ENCODE data around the gene CHD9.
A peak's percentile ranks its signal among the peaks of the same experiment; 100 is the strongest.

GRCh38 chr16:53080345-53081031 is 25.7 kb downstream of the CHD9 start:
- TF ChIP-seq POLR2A (IDR thresholded peaks at IDR 0.05; ENCODE audit: low read depth): no peak
- TF ChIP-seq, protein P1, sequence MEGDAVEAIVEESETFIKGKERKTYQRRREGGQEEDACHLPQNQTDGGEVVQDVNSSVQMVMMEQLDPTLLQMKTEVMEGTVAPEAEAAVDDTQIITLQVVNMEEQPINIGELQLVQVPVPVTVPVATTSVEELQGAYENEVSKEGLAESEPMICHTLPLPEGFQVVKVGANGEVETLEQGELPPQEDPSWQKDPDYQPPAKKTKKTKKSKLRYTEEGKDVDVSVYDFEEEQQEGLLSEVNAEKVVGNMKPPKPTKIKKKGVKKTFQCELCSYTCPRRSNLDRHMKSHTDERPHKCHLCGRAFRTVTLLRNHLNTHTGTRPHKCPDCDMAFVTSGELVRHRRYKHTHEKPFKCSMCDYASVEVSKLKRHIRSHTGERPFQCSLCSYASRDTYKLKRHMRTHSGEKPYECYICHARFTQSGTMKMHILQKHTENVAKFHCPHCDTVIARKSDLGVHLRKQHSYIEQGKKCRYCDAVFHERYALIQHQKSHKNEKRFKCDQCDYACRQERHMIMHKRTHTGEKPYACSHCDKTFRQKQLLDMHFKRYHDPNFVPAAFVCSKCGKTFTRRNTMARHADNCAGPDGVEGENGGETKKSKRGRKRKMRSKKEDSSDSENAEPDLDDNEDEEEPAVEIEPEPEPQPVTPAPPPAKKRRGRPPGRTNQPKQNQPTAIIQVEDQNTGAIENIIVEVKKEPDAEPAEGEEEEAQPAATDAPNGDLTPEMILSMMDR (IDR thresholded peaks at IDR 0.05): no peak
- TF ChIP-seq POLR2AphosphoS5 (IDR thresholded peaks at IDR 0.05): peak in 1 of 2 donors; percentile 64
- TF ChIP-seq EP300 (IDR thresholded peaks at IDR 0.05): no peak
